ENCODE results near the gene CFAP300.

Gene CFAP300

DNA sequence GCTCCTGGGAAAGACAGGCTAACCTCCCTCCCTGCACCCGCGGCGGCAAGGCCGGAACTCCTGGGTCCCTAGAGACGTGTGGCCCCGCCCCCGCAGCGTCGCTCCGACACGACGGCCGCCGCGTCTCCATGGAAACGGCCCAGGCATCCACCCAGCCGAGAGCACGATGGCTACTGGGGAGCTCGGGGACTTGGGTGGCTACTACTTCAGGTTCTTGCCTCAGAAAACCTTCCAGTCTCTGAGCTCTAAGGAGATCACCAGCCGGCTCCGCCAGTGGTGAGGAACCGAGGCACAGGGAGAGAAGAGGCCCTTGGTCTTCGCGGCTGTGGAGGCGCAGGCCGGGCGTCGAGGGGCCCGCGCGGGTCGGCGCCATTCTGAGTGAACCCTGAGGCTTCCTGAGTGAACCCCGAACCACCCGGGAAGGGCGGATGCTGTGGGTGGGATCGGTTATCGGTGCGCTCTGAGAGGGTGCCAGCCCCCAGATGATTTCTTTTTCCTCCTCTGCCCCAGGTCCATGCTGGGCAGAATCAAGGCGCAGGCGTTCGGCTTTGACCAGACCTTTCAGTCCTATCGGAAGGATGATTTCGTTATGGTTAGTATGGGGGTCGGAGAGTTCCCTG, at the start of gene CFAP300:
TSS of gene CFAP300 (plus strand) at position 133 of the 620 bp plus-strand sequence. CDS start at position 167, 34 bp downstream.
- peak; percentile 76 for DNase-seq

DNA sequence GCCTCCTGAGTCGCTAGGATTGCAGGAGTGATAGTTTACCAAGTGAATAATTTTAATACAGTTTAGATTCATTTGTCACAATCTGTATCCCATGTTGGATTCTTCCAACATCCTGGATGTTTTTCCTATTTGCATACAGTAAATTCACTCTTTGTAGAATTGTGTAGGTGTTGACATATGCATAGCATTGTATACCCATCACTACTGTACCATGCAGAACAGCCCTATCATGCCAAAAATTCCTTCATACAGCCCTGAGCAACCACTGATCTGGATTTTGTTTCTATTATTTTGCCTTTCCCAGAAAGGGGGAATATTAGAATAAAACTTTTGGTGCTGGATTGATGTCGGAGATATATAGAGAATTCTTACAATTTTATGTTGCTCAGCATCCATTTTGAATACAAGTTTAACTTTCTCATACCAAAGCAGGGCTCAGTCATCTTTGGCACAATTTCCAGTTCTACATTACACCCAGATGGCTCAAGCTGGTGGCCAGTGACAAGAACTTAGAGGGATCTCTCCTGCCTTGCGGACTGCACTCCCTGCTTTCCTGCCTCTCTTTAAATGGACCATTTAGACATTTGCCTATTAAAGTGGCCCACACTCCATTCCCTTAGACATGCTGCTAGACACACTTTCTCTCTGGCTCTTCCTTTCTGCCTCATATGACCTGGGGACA, 45.4 kb upstream of the CFAP300 start:
- DNase-seq = no peak

- no peak for DNase-seq
Observed at GRCh38 chr11:102004220-102004619, 43.0 kb upstream of the CFAP300 start.

GRCh38 chr11:102005306-102005705, 41.9 kb upstream of the CFAP300 start:
- no peak for DNase-seq

- DNase-seq = no peak
Observed at GRCh38 chr11:102006835-102007566, 40.2 kb upstream of the CFAP300 start.

DNA sequence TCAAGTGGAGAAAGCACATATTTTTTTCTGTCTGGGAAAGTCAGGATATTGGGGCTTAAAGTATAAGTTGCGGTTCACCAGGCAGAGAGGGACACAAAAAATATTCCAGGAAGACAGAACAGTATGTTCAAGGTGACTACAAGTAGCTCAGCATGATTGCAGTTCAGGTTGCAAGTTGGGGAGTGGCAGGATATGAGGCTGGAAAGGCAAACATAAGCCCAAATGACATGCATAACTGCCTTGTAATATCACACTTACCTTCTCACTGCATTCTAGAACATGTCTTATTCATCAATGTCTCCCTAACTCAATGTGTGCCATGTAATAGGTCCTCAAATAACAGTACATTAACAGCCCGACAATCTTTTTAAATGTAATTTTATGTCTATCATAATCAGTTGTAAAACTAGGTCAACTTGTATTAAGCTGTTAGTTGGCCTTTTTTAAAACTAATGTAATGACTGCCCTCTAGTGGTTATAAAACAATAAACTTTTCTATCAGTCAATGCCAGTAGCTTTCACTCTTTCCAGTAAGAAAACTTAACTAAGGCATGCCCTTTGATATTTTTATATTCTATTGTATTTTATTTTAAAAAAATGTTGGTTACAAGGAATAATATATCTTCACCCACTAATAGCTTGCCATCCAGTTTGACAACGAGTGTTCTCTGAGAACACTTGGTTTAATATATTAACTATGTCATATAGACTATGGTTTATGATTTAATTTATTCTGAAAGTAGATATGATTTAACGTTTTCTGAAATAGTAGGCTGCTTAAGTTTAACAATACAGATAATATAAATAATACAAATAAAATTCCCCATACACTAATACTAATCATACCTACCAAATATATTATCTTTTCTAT, 39.4 kb upstream of the CFAP300 start:
- peak; percentile 21 for DNase-seq

DNA sequence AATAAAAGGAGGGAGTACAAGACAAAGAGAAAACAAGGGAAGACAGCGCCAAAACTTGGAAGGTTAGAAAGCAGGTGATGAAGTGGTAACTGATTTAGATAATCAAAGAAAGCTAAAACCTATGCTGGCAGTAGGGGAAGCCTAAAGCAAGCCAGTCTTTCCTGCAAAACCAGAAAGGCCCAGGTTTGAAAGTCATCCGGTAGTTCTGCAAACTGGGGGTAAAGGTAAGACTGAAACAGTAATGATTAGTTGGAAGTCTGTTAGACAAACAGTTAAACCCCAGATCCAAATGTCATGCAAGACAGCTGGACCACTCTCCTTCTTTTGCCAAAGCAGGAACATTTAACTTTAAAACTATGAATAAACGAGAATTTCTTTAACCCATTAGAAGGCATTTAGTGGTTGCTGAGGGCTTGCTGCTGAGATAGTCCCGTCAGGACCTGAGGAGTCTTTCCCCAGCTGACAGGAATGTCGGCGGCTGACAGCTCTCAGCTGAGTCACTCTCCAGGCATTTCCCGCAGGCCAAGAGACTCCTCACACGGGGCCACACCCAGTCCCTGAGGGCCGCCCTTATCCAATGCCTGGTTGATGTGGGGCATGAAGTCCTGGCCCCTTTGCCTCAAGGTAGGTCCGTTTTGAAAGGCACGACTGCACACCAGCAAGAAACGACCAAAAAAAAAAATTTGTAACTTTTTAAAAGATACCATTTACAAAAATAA, 36.3 kb upstream of the CFAP300 start:
- DNase-seq = no peak

DNA sequence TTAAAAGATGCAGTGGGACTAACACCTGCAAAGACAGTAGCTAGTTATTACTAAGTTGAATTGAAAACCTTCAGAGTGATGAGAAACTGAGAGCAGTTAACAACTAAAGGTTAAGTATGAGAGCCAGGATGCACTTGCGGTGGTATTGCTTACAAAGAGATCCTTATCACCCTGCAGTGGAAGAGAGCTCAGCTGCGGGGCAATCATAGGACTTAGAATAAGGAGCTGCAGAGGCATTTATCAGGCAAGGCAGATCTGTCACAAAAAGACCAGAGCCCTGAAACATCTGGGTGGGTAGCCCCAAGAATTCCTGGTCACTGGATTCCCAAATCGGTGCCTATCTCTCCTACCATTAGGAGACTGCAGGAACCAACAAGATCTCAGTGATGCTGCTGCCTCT, 34.3 kb upstream of the CFAP300 start:
- no peak for DNase-seq

GRCh38 chr11:102014756-102015155, 32.5 kb upstream of the CFAP300 start:
- DNase-seq = no peak

DNA sequence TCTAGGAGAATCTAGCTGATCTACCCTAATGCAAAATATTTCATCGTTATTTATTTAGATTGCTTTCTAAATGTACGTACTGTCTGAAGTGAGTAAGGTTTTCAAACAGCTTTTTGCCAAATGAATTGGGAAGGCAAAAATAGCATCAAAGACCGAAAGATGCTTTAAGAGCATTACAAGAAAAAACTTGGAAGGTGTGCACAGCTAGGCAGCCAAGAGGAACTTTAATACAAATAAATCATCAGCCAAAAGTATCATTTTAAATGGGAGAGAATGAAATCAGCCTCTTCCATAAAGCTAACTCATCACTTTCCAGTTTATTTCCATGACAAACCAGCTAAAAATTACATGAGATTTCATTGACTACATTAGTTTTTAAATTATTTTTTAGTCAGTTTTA, 30.2 kb upstream of the CFAP300 start:
- DNase-seq = no peak

GRCh38 chr11:102026217-102026616, 21.0 kb upstream of the CFAP300 start:
- no peak for DNase-seq

DNA sequence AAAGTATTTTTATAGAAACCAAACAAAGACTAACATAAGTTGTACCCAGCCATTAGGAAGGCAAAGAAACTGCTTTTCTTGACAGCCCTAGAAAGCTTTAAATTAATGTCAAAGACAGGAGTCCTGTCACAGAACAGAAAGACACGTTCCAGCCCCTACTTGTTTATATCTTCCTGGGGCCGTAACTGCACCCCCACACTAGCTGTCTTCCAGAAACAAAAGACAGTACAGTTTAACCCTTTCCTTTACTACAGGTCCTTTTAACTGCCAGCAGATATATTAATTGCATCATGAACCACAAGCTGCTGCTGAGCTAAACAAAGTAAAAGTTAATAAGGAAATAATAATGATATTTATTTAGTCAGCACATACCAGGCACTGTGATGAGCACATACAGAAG, 20.3 kb upstream of the CFAP300 start:
- no peak for DNase-seq

GRCh38 chr11:102036757-102037156, 10.5 kb upstream of the CFAP300 start:
- no peak for DNase-seq

GRCh38 chr11:102046841-102047240, 396 bp upstream of the CFAP300 start:
- DNase-seq = no peak

GRCh38 chr11:102050927-102051575, 3.8 kb downstream of the CFAP300 start:
- DNase-seq = no peak

DNA sequence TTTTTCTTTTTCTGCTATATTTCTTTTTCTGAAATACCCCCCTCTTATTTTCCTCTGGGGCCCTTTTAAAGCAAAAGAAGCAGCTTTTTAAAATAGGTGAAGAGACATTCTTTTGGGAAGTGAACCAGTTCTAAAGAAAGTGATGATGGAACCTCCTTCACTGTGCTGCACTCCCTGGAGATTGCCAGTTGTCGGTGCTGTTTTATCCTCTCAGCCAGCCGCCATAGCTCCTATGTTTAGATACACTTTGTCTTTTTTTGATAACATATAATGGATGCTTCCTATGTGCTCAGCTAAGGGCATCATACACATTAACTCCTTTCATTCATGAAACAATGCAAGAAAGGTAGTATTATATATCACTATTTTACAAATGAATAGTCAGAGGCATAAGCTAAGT, 14.0 kb downstream of the CFAP300 start:
- no peak for DNase-seq

DNA sequence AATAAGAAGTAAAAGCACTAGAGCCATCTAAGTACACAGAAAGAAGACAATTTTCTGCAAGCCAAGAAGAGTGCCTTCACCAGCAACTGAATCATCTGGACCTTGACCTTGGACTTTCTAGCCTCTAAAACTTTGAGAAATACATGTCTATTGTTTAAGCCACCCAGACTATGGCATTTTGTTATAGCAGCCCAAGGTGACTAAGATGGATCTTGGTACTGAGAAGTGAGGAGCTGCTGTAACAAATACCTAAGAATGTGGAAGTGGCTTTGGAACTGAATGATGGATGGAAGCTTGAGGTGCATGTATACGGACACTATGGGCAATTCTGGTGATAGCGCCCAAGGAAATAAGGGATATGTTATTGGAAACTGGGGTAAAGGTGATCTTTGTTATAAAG, 14.9 kb downstream of the CFAP300 start:
- no peak for DNase-seq

- DNase-seq = no peak
Observed at GRCh38 chr11:102064316-102064715, 17.1 kb downstream of the CFAP300 start.

DNA sequence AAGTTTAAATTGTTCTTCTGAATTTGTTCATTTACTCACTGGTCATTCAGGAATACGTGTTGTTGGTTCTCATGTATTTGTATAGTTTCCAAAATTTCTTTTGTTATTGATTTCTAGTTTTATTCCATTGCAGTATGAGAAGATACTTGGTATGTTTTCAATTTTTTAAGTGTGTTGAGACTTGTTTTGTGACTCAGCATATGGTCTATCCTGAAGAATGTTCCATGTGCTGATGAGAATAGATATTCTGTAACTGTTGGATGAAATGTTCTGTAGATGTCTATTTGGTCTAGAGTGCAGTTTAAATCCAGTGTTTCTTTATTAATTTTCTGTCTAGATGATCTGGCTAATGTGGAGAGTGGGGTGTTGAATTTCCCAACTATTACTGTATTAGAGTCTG, 23.5 kb downstream of the CFAP300 start:
- no peak for DNase-seq

DNA sequence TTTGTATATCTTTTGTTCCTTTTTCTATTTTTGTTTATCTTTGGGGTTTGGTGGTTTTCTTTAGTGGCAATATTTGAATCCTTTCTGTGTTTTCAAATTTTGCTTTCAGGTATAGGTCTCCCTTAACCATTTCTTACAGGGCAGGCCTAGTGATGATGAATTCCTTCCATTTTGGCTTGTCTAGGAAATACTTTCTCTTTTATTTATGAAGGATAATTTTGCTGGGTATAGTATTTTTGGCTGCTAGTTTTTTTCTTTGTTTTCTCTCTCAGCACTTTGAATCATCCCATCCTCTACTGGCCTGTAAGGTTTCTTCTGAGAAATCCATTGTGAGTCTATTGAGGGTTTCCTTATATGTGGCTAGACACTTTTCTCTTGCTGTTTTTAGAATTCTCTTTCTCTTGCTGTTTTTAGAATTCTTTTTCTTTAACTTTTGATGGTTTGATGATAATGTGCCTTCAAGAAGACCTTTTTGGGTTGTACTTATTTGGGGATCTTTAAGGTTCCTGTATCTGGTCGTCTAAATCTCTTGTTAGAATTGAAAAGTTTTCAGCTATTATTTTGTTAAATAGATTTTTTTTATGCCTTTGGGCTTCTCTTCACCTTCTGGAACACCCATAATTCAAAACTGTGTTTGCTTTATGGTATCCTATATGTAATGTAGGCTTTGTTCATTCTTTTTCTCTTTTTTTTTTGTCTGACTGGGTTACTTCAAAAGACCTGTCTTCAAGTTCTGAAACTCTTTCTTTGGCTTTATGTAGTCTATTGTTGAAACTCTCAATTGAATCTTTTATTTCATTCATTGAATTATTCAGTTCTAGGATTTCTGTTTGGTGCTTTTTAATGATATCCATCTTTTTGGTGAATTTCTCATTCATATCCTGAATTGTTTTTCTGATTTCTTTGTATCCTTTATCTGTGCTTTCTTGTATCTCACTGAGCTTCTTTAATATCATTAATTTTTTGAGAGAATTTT, 24.5 kb downstream of the CFAP300 start:
- DNase-seq = no peak

GRCh38 chr11:102073253-102073652, 26.0 kb downstream of the CFAP300 start:
- DNase-seq = no peak
